BLaER1 (cell line): Measurements from ENCODE around the gene BNIP3.

Source experiments
- H3K27ac ChIP-seq: shearing (Covaris generic); formaldehyde crosslinking; 2 replicates; pipeline ENCODE4 v1.8.1; 2022
- H3K27me3 ChIP-seq: shearing (Covaris generic); formaldehyde crosslinking; 2 replicates; pipeline ENCODE4 v1.8.1; 2022
- H3K36me3 ChIP-seq: shearing (Covaris generic); formaldehyde crosslinking; 2 replicates; pipeline ENCODE4 v1.8.1; 2022
- H3K4me1 ChIP-seq: shearing (Covaris generic); formaldehyde crosslinking; 2 replicates; pipeline ENCODE4 v1.8.1; 2022
- H3K4me2 ChIP-seq: shearing (Covaris generic); formaldehyde crosslinking; 2 replicates; pipeline ENCODE4 v1.8.1; 2022
- H3K4me3 ChIP-seq: shearing (Covaris generic); formaldehyde crosslinking; 2 replicates; pipeline ENCODE4 v1.8.1; 2022
- H3K9ac ChIP-seq: shearing (Covaris generic); formaldehyde crosslinking; 2 replicates; pipeline ENCODE4 v1.8.1; 2022
- H3K9me3 ChIP-seq: shearing (Covaris generic); formaldehyde crosslinking; 2 replicates; pipeline ENCODE4 v1.8.1; 2022
- H4K20me1 ChIP-seq: shearing (Covaris generic); formaldehyde crosslinking; 2 replicates; pipeline ENCODE4 v1.8.1; 2022
- Cebpa-rat ChIP-seq: shearing (Covaris generic); IDR thresholded peaks from 2 replicates; pipeline ENCODE4 v1.8.1; 2022

Gene BNIP3

GRCh38 chr10:131946321-131946751 is 35.4 kb downstream of the BNIP3 start:
- H4K20me1 ChIP-seq = peaks cover 54% of the 10 kb centered on the region
- H3K4me2 ChIP-seq = no peak overlapping the region
- H3K36me3 ChIP-seq = peaks cover 98% of the 10 kb centered on the region
- H3K4me1 ChIP-seq = no peaks in the 10 kb centered on the region
- no peak overlapping the region for H3K9ac ChIP-seq
- no peak overlapping the region for H3K27ac ChIP-seq
- no peaks in the 10 kb centered on the region for H3K9me3 ChIP-seq
- no peak overlapping the region for H3K4me3 ChIP-seq
- TF ChIP-seq Cebpa-rat = no peak
- H3K27me3 ChIP-seq = no peaks in the 10 kb centered on the region

DNA sequence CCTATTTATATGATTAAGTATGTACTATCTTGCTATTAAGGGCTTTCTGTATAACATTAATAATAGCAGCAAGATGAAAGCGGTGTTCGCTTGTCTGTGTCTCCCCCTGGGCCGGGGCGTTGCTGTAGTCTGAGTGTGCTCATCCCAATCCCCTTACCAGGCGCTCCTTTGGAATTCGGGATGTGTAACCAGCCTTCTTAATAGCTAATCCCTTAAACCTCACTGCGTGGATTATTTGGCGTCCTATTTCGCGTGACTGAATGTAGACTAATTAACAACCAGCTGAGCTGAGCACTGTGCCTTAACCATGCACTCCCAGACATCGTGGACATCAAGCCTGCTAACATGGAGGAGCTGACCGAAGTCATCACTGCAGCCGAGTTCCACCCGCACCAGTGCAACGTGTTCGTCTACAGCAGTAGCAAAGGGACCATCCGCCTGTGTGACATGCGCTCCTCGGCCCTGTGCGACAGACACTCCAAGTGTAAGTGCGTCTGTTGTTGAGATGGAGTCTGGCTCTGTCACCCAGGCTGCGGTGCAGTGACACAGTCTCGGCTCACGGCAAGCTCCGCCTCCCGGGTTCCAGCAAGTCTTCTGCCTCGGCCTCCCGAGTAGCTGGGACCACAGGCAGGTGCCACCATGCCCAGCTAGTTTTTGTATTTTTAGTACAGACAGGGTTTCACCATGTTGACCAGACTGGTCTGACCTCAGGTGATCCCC is 36.6 kb downstream of the BNIP3 start:
- Histone ChIP-seq H4K20me1 (peaks cover 62% of the 10 kb centered on the region), H3K36me3 (peaks cover 98% of the 10 kb centered on the region), H3K4me1 (no peaks in the 10 kb centered on the region), H3K9ac (no peak overlapping the region), H3K4me3 (no peak overlapping the region), H3K27ac (no peak overlapping the region), H3K4me2 (no peak overlapping the region), H3K9me3 (no peaks in the 10 kb centered on the region), H3K27me3 (no peaks in the 10 kb centered on the region)
- no peak for TF ChIP-seq Cebpa-rat

DNA sequence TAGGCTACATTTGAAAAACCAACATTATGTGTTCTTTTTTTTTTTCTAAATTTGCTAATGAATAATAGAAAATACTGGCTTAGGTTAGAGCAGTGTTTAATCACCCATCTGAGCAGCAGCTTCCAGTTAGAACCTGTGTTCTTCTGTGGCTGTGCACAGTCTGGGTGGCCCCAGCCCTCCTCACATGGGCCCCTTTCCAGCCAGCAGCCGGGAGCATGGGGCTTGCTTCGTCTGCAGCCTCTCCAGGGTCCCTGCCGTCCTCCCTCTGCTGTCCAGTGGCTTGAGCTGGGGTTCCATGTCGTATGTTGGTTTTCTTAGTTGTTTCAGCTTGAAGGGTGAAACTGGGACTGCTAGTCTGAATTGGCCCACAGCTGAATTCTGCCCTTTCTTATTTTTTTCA is 37.3 kb downstream of the BNIP3 start:
- Histone ChIP-seq H3K4me2 (no peak overlapping the region), H3K36me3 (peaks cover 99% of the 10 kb centered on the region), H4K20me1 (peaks cover 65% of the 10 kb centered on the region), H3K9ac (no peak overlapping the region), H3K4me1 (no peaks in the 10 kb centered on the region), H3K27me3 (no peaks in the 10 kb centered on the region), H3K4me3 (no peak overlapping the region), H3K27ac (no peak overlapping the region), H3K9me3 (no peaks in the 10 kb centered on the region)
- no peak for TF ChIP-seq Cebpa-rat

- Histone ChIP-seq H3K9me3 (no peaks in the 10 kb centered on the region), H3K9ac (no peak overlapping the region), H3K36me3 (peaks cover 97% of the 10 kb centered on the region), H3K4me2 (no peak overlapping the region), H4K20me1 (peaks cover 75% of the 10 kb centered on the region), H3K27me3 (no peaks in the 10 kb centered on the region), H3K27ac (no peak overlapping the region), H3K4me1 (no peaks in the 10 kb centered on the region), H3K4me3 (no peak overlapping the region)
- TF ChIP-seq Cebpa-rat = no peak
Measured at GRCh38 chr10:131943021-131943814, 38.5 kb downstream of the BNIP3 start.

DNA sequence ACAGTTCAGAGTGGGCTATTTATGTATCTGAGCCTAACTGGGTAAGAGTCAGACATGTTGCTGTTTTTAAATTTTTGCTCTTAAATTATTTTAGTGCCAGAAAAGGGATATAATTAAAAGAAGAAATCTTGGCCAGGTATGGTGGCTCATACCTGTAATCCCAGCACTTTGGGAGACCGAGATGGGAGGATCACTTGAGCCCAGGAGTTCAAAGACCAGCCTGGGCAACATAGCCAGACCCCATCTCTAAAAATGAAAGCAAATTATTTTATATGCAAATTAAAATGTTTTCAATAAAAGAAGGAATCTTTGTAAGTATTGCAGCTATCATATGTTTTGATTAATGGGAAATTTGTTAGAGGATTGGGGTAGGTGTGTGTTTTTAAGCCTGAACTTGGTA is 39.3 kb downstream of the BNIP3 start:
- peaks cover 2% of the 10 kb centered on the region for H3K4me1 ChIP-seq
- no peak overlapping the region for H3K27ac ChIP-seq
- H3K36me3 ChIP-seq = peaks cover 97% of the 10 kb centered on the region
- no peaks in the 10 kb centered on the region for H3K27me3 ChIP-seq
- H4K20me1 ChIP-seq = peaks cover 80% of the 10 kb centered on the region
- no peak overlapping the region for H3K4me3 ChIP-seq
- H3K4me2 ChIP-seq = no peak overlapping the region
- TF ChIP-seq Cebpa-rat = no peak
- no peaks in the 10 kb centered on the region for H3K9me3 ChIP-seq
- no peak overlapping the region for H3K9ac ChIP-seq

DNA sequence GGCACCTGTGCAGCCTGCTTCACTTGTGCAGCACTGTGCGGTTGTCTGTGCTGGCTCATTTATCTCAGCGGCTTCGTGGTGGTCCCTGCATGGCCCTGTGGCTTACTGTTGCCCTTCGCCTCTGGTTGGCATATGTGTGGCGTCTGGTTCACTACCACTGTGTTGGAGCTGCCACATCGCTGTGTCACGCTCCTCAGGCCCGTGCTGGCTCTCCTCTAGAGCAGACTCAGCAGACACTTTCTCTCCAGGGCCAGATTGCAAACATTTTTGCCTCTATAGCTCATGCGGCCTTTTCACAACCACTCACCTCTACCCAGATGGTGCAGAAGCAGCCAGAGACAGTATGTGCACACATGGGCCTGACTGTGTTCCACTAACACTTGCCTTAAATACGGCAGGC is 43.0 kb downstream of the BNIP3 start:
- peaks cover 91% of the 10 kb centered on the region for H4K20me1 ChIP-seq
- no peak for TF ChIP-seq Cebpa-rat
- no peaks in the 10 kb centered on the region for H3K27me3 ChIP-seq
- H3K4me2 ChIP-seq = no peak overlapping the region
- H3K9ac ChIP-seq = no peak overlapping the region
- no peak overlapping the region for H3K4me3 ChIP-seq
- H3K4me1 ChIP-seq = peaks cover 39% of the 10 kb centered on the region
- no peaks in the 10 kb centered on the region for H3K9me3 ChIP-seq
- H3K27ac ChIP-seq = no peak overlapping the region
- H3K36me3 ChIP-seq = peaks cover 80% of the 10 kb centered on the region

DNA sequence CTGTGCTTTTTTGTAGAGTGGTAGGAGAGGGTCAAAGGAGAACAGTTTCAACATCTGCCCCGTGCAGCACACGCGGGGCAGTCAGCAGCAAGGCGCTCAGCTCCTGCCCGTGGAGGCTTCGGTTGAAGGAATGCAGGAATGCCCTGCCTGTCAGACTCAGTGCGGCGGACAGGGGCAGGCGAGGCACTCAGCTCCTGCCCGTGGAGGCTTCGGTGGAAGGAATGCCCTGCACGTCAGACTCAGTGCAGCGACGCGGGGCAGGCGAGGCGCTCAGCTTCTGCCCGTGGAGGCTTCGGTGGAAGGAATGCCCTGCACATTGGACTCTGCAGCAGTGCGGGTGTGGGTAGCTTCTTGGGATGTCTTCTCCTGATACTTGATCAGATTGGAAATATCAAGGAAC is 43.9 kb downstream of the BNIP3 start:
- Histone ChIP-seq H3K4me2 (no peak overlapping the region), H3K9me3 (no peaks in the 10 kb centered on the region), H3K4me3 (no peak overlapping the region), H3K36me3 (peaks cover 76% of the 10 kb centered on the region), H4K20me1 (peaks cover 91% of the 10 kb centered on the region), H3K4me1 (peaks cover 48% of the 10 kb centered on the region), H3K9ac (no peak overlapping the region), H3K27me3 (no peaks in the 10 kb centered on the region), H3K27ac (no peak overlapping the region)
- TF ChIP-seq Cebpa-rat = no peak

DNA sequence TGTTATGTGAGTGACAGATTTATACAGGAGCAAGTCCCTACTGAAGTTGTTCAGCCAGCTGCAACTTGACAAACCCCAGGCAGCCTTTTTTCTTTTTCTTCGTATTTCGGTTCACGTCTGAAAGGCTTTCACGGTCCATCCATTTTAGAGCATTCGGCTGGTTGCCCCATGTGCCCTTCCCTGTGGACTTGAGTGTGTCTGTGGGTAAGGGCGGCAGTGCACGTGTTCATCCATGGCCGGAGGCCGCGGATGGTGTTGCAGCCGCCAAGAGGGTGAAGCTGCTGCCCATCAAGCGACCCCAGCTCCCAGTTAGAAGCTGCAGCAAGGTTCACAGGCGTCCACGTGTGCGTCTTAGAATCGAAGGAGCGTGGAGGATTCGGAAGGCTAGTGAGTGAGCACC is 45.0 kb downstream of the BNIP3 start:
- Histone ChIP-seq H3K4me3 (no peak overlapping the region), H3K27ac (peak overlapping the region; percentile 52), H4K20me1 (peaks cover 95% of the 10 kb centered on the region), H3K36me3 (peaks cover 72% of the 10 kb centered on the region), H3K9ac (peak overlapping the region; percentile 7; the same call in 1 of the 2 replicates), H3K9me3 (no peaks in the 10 kb centered on the region), H3K4me1 (peaks cover 59% of the 10 kb centered on the region), H3K27me3 (no peaks in the 10 kb centered on the region), H3K4me2 (peak overlapping the region; percentile 75)
- TF ChIP-seq Cebpa-rat = no peak

DNA sequence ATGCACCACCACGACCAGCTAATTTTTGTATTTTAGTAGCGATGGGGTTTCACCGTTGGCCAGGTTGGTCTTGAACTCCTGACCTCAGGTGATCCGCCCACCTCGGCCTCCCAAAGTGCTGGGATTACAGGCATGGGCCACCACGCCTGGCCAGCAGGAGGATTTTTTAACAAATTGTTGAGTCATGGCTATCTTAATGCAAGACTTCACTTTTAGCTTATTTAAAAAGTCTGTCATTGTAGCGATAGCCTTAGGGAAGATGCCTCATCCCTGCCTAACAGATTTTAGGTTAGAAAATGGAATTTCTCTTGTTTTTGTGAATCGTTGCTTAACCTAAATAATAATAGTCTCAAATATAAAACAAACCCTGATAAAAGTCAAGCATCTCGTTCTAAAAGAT is 45.4 kb downstream of the BNIP3 start:
- H3K27me3 ChIP-seq = no peaks in the 10 kb centered on the region
- H3K4me3 ChIP-seq = no peak overlapping the region
- peaks cover 95% of the 10 kb centered on the region for H4K20me1 ChIP-seq
- no peaks in the 10 kb centered on the region for H3K9me3 ChIP-seq
- H3K4me2 ChIP-seq = peak overlapping the region; percentile 75
- no peak overlapping the region for H3K9ac ChIP-seq
- no peak overlapping the region for H3K27ac ChIP-seq
- H3K36me3 ChIP-seq = peaks cover 68% of the 10 kb centered on the region
- peaks cover 63% of the 10 kb centered on the region for H3K4me1 ChIP-seq
- TF ChIP-seq Cebpa-rat = no peak

- H3K36me3 ChIP-seq = peaks cover 65% of the 10 kb centered on the region
- H3K27ac ChIP-seq = peak overlapping the region; percentile 56
- 0 out of 2 replicates have a peak overlapping the region, but pooled peaks have one; percentile 11 for H3K4me3 ChIP-seq
- H3K9ac ChIP-seq = peak overlapping the region; percentile 59; the same call in 1 of the 2 replicates
- H3K27me3 ChIP-seq = no peaks in the 10 kb centered on the region
- no peak for TF ChIP-seq Cebpa-rat
- H3K9me3 ChIP-seq = no peaks in the 10 kb centered on the region
- peaks cover 95% of the 10 kb centered on the region for H4K20me1 ChIP-seq
- H3K4me2 ChIP-seq = peak overlapping the region; percentile 75
- peaks cover 73% of the 10 kb centered on the region for H3K4me1 ChIP-seq
Measured at GRCh38 chr10:131935260-131935659, 46.5 kb downstream of the BNIP3 start.
